Measurements from ENCODE around the gene HSPB2. TPM values are rescaled to one million over a fixed set of nuclear protein-coding genes. Genes with fewer than 3 reads are reported as not detected.
"Not testable (repeated sequence)": the region's sequence is repeated elsewhere in the genome, so short reads cannot be mapped to it uniquely, and the experiment has no call there.

The HSPB2 gene
- total RNA-seq, 1 donor from 2014 or later: 1.4 TPM

GRCh38 chr11:111923951-111924350, 11.4 kb downstream of the HSPB2 start:
- TF ChIP-seq, protein P1, sequence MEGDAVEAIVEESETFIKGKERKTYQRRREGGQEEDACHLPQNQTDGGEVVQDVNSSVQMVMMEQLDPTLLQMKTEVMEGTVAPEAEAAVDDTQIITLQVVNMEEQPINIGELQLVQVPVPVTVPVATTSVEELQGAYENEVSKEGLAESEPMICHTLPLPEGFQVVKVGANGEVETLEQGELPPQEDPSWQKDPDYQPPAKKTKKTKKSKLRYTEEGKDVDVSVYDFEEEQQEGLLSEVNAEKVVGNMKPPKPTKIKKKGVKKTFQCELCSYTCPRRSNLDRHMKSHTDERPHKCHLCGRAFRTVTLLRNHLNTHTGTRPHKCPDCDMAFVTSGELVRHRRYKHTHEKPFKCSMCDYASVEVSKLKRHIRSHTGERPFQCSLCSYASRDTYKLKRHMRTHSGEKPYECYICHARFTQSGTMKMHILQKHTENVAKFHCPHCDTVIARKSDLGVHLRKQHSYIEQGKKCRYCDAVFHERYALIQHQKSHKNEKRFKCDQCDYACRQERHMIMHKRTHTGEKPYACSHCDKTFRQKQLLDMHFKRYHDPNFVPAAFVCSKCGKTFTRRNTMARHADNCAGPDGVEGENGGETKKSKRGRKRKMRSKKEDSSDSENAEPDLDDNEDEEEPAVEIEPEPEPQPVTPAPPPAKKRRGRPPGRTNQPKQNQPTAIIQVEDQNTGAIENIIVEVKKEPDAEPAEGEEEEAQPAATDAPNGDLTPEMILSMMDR (IDR thresholded peaks at IDR 0.05; ENCODE audit: partially characterized antibody, unreplicated experiment): no peak
- no peak overlapping the region for H3K4me3 Mint-ChIP-seq (ENCODE audit: unreplicated experiment)
- no peak for DNase-seq
- no peaks in the 10 kb centered on the region for H3K36me3 Mint-ChIP-seq (ENCODE audit: unreplicated experiment)
- H3K27ac Mint-ChIP-seq (ENCODE audit: unreplicated experiment): no peak overlapping the region
- peaks cover 2% of the 10 kb centered on the region for H3K9me3 Mint-ChIP-seq (ENCODE audit: unreplicated experiment)
- H3K4me1 Mint-ChIP-seq (ENCODE audit: low read depth, unreplicated experiment): peaks cover 10% of the 10 kb centered on the region
- peaks cover 2% of the 10 kb centered on the region for H3K27me3 Mint-ChIP-seq (ENCODE audit: unreplicated experiment)

DNA sequence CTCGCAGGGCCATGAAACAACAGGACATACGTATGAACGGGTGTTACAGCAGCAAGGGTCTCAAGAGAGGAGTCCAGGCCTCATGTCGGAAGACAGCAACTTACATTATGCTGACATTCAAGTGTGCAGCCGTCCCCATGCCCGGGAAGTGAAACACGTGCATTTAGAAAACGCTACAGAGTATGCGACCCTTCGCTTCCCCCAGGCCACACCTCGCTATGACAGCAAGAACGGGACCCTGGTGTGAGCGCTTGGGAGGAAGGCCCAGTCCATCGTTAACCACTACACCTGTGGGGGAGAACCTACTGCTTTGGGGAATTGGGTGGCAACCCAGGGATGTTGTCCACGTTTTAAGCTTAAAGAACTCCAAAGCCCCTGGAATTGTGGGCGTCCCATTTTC, 13.4 kb downstream of the HSPB2 start:
- DNase-seq: no peak
- Mint-ChIP-seq H3K27ac (ENCODE audit: unreplicated experiment) (no peak overlapping the region), H3K36me3 (ENCODE audit: unreplicated experiment) (no peaks in the 10 kb centered on the region), H3K4me1 (ENCODE audit: low read depth, unreplicated experiment) (peaks cover 10% of the 10 kb centered on the region), H3K27me3 (ENCODE audit: unreplicated experiment) (peaks cover 2% of the 10 kb centered on the region), H3K9me3 (ENCODE audit: unreplicated experiment) (peaks cover 2% of the 10 kb centered on the region), H3K4me3 (ENCODE audit: unreplicated experiment) (no peak overlapping the region)
- TF ChIP-seq, protein P1 (IDR thresholded peaks at IDR 0.05; ENCODE audit: partially characterized antibody, unreplicated experiment): no peak

DNA sequence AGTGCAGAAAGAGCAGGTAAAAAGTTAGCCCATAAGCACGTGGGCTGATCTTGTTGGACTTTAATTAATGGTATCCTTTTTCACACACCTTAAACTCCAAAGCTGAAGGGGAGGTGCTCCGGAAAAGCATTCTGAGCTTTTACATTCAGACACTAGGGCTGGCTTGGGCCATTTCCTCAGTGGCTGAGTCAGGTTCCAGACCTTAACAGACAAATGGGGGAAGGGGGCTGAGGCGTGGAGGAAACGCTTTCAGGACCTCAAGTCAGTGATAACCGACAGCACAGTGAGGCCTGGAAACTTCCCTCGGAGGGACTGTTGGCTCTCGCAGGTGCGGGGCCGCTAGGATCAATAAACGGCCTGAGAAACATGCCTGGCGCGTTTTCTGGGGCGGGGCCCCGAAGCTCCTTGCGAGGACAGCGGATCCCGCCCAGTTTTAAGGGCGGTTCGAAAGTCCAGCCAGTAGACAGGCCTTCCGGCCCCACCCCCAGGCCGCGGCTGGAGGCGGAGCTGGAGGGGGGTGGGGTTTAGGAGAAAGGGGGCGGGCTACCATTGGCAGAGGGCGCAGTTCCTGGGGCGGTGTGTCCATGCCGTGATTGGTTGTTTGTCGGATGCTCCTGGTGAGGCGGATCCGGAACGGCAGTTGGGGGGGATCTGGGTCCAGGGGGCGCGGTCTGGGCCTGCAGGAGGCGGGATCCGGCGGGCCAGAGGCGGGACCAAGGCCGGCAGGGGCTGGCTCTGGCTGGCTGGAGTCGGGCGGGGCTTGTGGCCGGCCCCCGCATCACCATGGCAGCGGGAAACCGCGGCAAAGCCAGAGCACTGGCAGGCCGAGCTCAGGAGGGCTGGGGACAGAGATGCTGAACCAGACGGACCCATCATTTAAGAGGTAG, 14.2 kb downstream of the HSPB2 start:
- no peaks in the 10 kb centered on the region for H3K36me3 Mint-ChIP-seq (ENCODE audit: unreplicated experiment)
- peak overlapping the region; percentile 68 for H3K27ac Mint-ChIP-seq (ENCODE audit: unreplicated experiment)
- peaks cover 10% of the 10 kb centered on the region for H3K4me1 Mint-ChIP-seq (ENCODE audit: low read depth, unreplicated experiment)
- peak; percentile 98 for DNase-seq
- peaks cover 2% of the 10 kb centered on the region for H3K9me3 Mint-ChIP-seq (ENCODE audit: unreplicated experiment)
- peaks cover 2% of the 10 kb centered on the region for H3K27me3 Mint-ChIP-seq (ENCODE audit: unreplicated experiment)
- H3K4me3 Mint-ChIP-seq (ENCODE audit: unreplicated experiment): peak overlapping the region; percentile 83
- TF ChIP-seq, protein P1 (IDR thresholded peaks at IDR 0.05; ENCODE audit: partially characterized antibody, unreplicated experiment): no peak

DNA sequence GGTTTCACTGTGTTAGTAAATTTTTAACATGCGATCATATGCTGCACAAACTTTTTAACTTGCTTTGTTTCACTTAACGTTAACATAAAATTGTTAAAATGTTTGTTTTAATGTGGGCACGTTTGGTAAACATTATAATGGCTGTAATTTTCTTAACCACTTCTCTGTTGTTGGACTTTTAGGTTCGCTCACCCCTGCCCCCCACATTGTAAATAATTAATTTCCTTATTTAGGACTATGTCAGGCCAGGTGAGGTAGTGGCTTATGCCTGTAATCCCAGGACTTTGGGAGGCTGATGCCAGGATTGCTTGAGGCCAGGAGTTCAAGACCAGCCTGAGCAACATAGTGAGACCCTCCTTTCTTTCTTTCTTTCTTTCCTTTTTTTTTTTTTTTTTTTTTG, 17.9 kb downstream of the HSPB2 start:
- Mint-ChIP-seq H3K9me3 (ENCODE audit: unreplicated experiment) (peaks cover 2% of the 10 kb centered on the region), H3K27ac (ENCODE audit: unreplicated experiment) (no peak overlapping the region), H3K4me1 (ENCODE audit: low read depth, unreplicated experiment) (peaks cover 10% of the 10 kb centered on the region), H3K4me3 (ENCODE audit: unreplicated experiment) (no peak overlapping the region), H3K27me3 (ENCODE audit: unreplicated experiment) (peaks cover 2% of the 10 kb centered on the region), H3K36me3 (ENCODE audit: unreplicated experiment) (no peaks in the 10 kb centered on the region)
- no peak for DNase-seq
- TF ChIP-seq, protein P1 (IDR thresholded peaks at IDR 0.05; ENCODE audit: partially characterized antibody, unreplicated experiment): no peak

DNA sequence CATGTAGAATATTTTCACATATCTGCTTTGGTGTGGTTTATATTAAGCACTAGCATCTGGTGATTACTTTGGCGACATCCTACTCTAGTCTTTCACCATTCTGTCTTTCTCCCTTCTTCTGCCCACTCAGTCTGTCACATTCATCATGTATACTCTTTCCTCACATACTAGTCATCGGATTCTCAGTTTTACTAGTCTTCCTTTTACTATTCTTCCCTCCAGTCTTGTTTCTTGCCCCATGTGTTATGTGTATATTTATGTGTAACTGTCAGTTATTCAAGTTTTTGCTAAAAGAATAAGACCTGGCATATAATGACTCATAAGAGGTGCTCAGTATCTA, 20.0 kb downstream of the HSPB2 start:
- Mint-ChIP-seq H3K36me3 (ENCODE audit: unreplicated experiment) (no peaks in the 10 kb centered on the region), H3K27me3 (ENCODE audit: unreplicated experiment) (peaks cover 2% of the 10 kb centered on the region), H3K4me3 (ENCODE audit: unreplicated experiment) (no peak overlapping the region), H3K27ac (ENCODE audit: unreplicated experiment) (no peak overlapping the region), H3K4me1 (ENCODE audit: low read depth, unreplicated experiment) (peaks cover 17% of the 10 kb centered on the region), H3K9me3 (ENCODE audit: unreplicated experiment) (peaks cover 5% of the 10 kb centered on the region)
- DNase-seq: no peak
- TF ChIP-seq, protein P1 (IDR thresholded peaks at IDR 0.05; ENCODE audit: partially characterized antibody, unreplicated experiment): no peak

DNA sequence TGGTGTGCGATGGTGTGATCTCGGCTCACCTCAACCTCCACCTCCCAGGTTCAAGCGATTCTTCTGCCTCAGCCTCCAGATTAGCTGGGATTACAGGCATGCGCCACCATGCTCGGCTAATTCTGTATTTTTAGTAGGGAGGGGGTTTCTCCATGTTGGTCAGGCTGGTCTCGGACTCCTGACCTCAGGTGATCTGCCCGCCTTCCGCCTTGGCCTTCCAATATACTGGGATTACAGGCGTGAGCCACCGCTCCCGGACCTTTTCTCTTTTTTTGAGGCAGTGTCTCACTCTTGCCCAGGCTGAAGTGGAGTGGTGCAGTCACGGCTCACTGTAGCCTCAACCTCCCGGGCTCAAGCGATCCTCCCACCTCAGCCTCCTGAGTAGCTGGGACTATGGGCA, 20.6 kb downstream of the HSPB2 start:
- H3K27me3 Mint-ChIP-seq (ENCODE audit: unreplicated experiment); DNase-seq; H3K36me3 Mint-ChIP-seq (ENCODE audit: unreplicated experiment); H3K4me3 Mint-ChIP-seq (ENCODE audit: unreplicated experiment); H3K27ac Mint-ChIP-seq (ENCODE audit: unreplicated experiment); H3K9me3 Mint-ChIP-seq (ENCODE audit: unreplicated experiment): not testable (repeated sequence)
- peaks cover 21% of the 10 kb centered on the region for H3K4me1 Mint-ChIP-seq (ENCODE audit: low read depth, unreplicated experiment)
